A549 (cell line): ENCODE results near the gene MAPKAPK3. TPM values are rescaled to one million over a fixed set of nuclear protein-coding genes. Genes with fewer than 3 reads are reported as not detected.

ENCODE experiments used
- ATAC-seq, 2 experiments: fragments of 200-7000 bp in 1 of 2; fragments of >200 bp in 1 of 2; cut with Nextera tagmentation in 1 of 2; cut with Tn5 transposase in 1 of 2; 3 replicates each; pipeline versions ENCODE4 v1.8.0 to v1.9.1; 2018 to 2020; ENCODE audit warnings: mild to moderate bottlenecking in 1 of 2, moderate library complexity in 1 of 2
- CTCF ChIA-PET: fragments of 300-600 bp; sonication (Branson Sonifier 250); formaldehyde crosslinking; extraction: SDS; loops from one replicate; lab custom pipeline; 2021; ENCODE audit warnings: antibody characterized with exemption, inconsistent platforms; lab: Yijun Ruan, JAX
- POLR2A ChIA-PET: fragments of 350-600 bp; formaldehyde crosslinking; extraction: SDS; loops from one replicate; lab custom pipeline; 2021; ENCODE audit warnings: antibody characterized with exemption, inconsistent platforms; lab: Yijun Ruan, JAX
- DNase-seq, 2 experiments: peaks; one replicate each; pipeline versions ENCODE4 v3.0.0 to v3.0.0-alpha.2; 2011 to 2016; ENCODE audit warnings: low read depth in 1 of 2, low spot score in 1 of 2
- FAIRE-seq: peaks from 2 replicates; lab custom pipeline; 2011; peaks lifted over from hg19 to GRCh38; lab: Jason Lieb, UNC
- H3K27ac ChIP-seq, 2 experiments: fragments of >200 bp; sonication (Bioruptor Twin); formaldehyde crosslinking; 3 replicates each; pipeline ENCODE4 v1.5.1; 2016 to 2017
- H3K4me1 ChIP-seq: fragments of >200 bp; sonication (Bioruptor Twin); formaldehyde crosslinking; 3 replicates; pipeline ENCODE4 v1.6.1; 2016
- H3K4me2 ChIP-seq: fragments of >200 bp; sonication (Bioruptor Twin); formaldehyde crosslinking; 3 replicates; pipeline ENCODE4 v1.6.1; 2016
- H3K4me3 ChIP-seq: fragments of >200 bp; sonication (Bioruptor Twin); formaldehyde crosslinking; 3 replicates; pipeline ENCODE4 v1.5.1; 2016
- H3K9me3 ChIP-seq: fragments of >200 bp; sonication (Bioruptor Twin); formaldehyde crosslinking; 3 replicates; pipeline ENCODE4 v1.6.1; 2016
- ATOH8 ChIP-seq: fragments of 250-450 bp; sonication (Bioruptor Pico); IDR thresholded peaks from 2 replicates; pipeline ENCODE4 v1.5.0; 2020; ENCODE audit warnings: low read depth, mild to moderate bottlenecking, moderate library complexity
- CBX2 ChIP-seq: fragments of 200-600 bp; sonication (generic); IDR thresholded peaks from 2 replicates; pipeline ENCODE4 v1.6.1; 2016; ENCODE audit warnings: low read depth, mild to moderate bottlenecking, borderline replicate concordance
- CBX8 ChIP-seq: fragments of 200-600 bp; sonication (generic); IDR thresholded peaks from 2 replicates; pipeline ENCODE4 v1.6.1; 2016
- CEBPB ChIP-seq, 2 experiments: fragments of >200 bp in 1 of 2; sonication (Bioruptor Twin) in 1 of 2; formaldehyde crosslinking in 1 of 2; IDR thresholded peaks; 2 replicates each; pipeline ENCODE4 v1.6.1; 2012 to 2016
- EHF ChIP-seq: fragments of 250-450 bp; sonication (Bioruptor Pico); IDR thresholded peaks from 2 replicates; pipeline ENCODE4 v1.5.0; 2020; ENCODE audit warnings: mild to moderate bottlenecking
- ELK1 ChIP-seq: fragments of 150-350 bp; IDR thresholded peaks from 2 replicates; pipeline ENCODE4 v1.6.1; 2014; ENCODE audit warnings: low read depth, mild to moderate bottlenecking, low read length
- FOXS1 ChIP-seq: fragments of 250-450 bp; sonication (Bioruptor Pico); IDR thresholded peaks from 2 replicates; pipeline ENCODE4 v1.5.0; 2020; ENCODE audit warnings: mild to moderate bottlenecking, moderate library complexity
- HDAC2 ChIP-seq: fragments of 200-600 bp; sonication (generic); IDR thresholded peaks from 2 replicates; pipeline ENCODE4 v1.6.1; 2016
- HES2 ChIP-seq: fragments of >200 bp; sonication (Bioruptor Twin); formaldehyde crosslinking; IDR thresholded peaks from 2 replicates; pipeline ENCODE4 v1.6.1; 2016
- JUN ChIP-seq, 2 experiments: fragments of >200 bp; sonication (Bioruptor Twin); formaldehyde crosslinking; IDR thresholded peaks; 2 replicates in 1 of 2; 3 replicates in 1 of 2; pipeline ENCODE4 v1.6.1; 2016 to 2017
- JUNB ChIP-seq: fragments of >200 bp; sonication (Bioruptor Twin); formaldehyde crosslinking; IDR thresholded peaks from 2 replicates; pipeline ENCODE4 v1.6.1; 2016
- MYC ChIP-seq: IDR thresholded peaks from 2 replicates; pipeline ENCODE4 v1.6.1; 2012; ENCODE audit warnings: mild to moderate bottlenecking, inconsistent platforms, low read length, improper control_type of control experiment, borderline replicate concordance
- NR3C1 ChIP-seq: fragments of >200 bp; sonication (Bioruptor Twin); formaldehyde crosslinking; IDR thresholded peaks from 3 replicates; pipeline ENCODE4 v1.6.1; 2017
- POLR2AphosphoS2 ChIP-seq: conservative IDR thresholded peaks from 2 replicates; pipeline ENCODE4 v1.6.1; 2012; ENCODE audit warnings: low read length, improper control_type of control experiment, inconsistent platforms
- RARB ChIP-seq: fragments of 250-450 bp; sonication (Bioruptor Pico); IDR thresholded peaks from 2 replicates; pipeline ENCODE4 v1.8.0; 2021; ENCODE audit warnings: mild to moderate bottlenecking, moderate library complexity
- REST ChIP-seq: fragments of 200-600 bp; sonication (generic); IDR thresholded peaks from 2 replicates; pipeline ENCODE4 v1.6.1; 2016; ENCODE audit warnings: antibody characterized with exemption, mild to moderate bottlenecking, moderate library complexity
- RFX5 ChIP-seq: fragments of 450-650 bp; IDR thresholded peaks from 2 replicates; pipeline ENCODE4 v1.7.1; 2014; ENCODE audit warnings: antibody characterized with exemption, mild to moderate bottlenecking, moderate library complexity
- TFCP2L1 ChIP-seq: fragments of 250-450 bp; sonication (Bioruptor Pico); IDR thresholded peaks from 2 replicates; pipeline ENCODE4 v1.5.0; 2021; ENCODE audit warnings: mild to moderate bottlenecking
- ZFP36 ChIP-seq: fragments of 450-650 bp; IDR thresholded peaks from 2 replicates; pipeline ENCODE4 v1.6.1; 2014; ENCODE audit warnings: borderline replicate concordance; ENCODE audit not compliant: partially characterized antibody
- ZNF302 ChIP-seq: fragments of 250-450 bp; sonication (Bioruptor Pico); IDR thresholded peaks from 2 replicates; pipeline ENCODE4 v1.9.0; 2021; ENCODE audit warnings: inconsistent platforms, mild to moderate bottlenecking, moderate library complexity
- WGBS: methylation state at CpG from one replicate; pipeline ENCODE4 v1.1.6; 2017; ENCODE audit errors: missing lambda C conversion rate; 5-methylcytosine and 5-hydroxymethylcytosine counted together
- polyA plus RNA-seq, 4 experiments: library from polyadenylated mRNA; depleted of rRNA in 3 of 4; stranded (reverse); fragments of >200 nt; fragmentation: RNase III in 1 of 4; extraction: RNeasy Plus Mini Kit Qiagen cat#74134 plus additional on column Dnase treatment in 1 of 4; gene quantifications; 2 replicates in 3 of 4; 3 replicates in 1 of 4; pipeline ENCODE4 v1.2.3, GENCODE V29; 2011 to 2017

The MAPKAPK3 gene
- polyA plus RNA-seq, 2 of the 4 experiments (the other 2 are of a cell fraction), result 14.6 to 16.5 TPM

GRCh38 chr3:50628601-50629000, 11.7 kb downstream of the MAPKAPK3 start:
- Histone ChIP-seq H3K27ac (no peak overlapping the region; a peak in 1 of 6 replicates), H3K9me3 (no peaks in the 10 kb centered on the region), H3K4me2 (no peak overlapping the region), H3K4me1 (peaks cover 19% of the 10 kb centered on the region), H3K4me3 (no peak overlapping the region)
- FAIRE-seq (no peak), DNase-seq (no peak), ATAC-seq (no peak)
- WGBS, result 88% methylated on average over 3 of the region's 3 CpGs
- CTCF ChIA-PET, result interaction anchor here (0.6 to 4.1 kb wide), 15 partner anchors 8 to 761 kb away, joined by 3 to 24 read pairs (median 4); partner anchors contain the start of genes DOCK3 and MAPKAPK3
- TF ChIP-seq CBX2, result no peak
- TF ChIP-seq ZFP36, result no peak
- TF ChIP-seq CBX8, result no peak
- no peak for TF ChIP-seq POLR2AphosphoS2
- no peak for TF ChIP-seq REST
- TF ChIP-seq JUN (IDR thresholded peaks at IDR 0.05), result no peak
- no peak for TF ChIP-seq NR3C1
- no peak for TF ChIP-seq FOXS1 (CRISPR knock-in tag)
- POLR2A ChIA-PET, result no interaction called here

GRCh38 chr3:50630394-50630793, 13.4 kb downstream of the MAPKAPK3 start:
- FAIRE-seq (no peak), ATAC-seq (no peak), DNase-seq (no peak)
- Histone ChIP-seq H3K4me1 (peaks cover 14% of the 10 kb centered on the region), H3K9me3 (no peaks in the 10 kb centered on the region), H3K27ac (no peak overlapping the region), H3K4me2 (no peak overlapping the region), H3K4me3 (no peak overlapping the region)
- ChIA-PET POLR2A (no interaction called here), CTCF (interaction anchor here (1.2 to 1.8 kb wide), 4 partner anchors 8 to 742 kb away, joined by 3 to 7 read pairs (median 4); partner anchors contain the start of gene DOCK3)
- TF ChIP-seq CBX2 (no peak), JUNB (no peak), TFCP2L1 (CRISPR knock-in tag) (no peak), HES2 (no peak), POLR2AphosphoS2 (no peak), ZNF302 (CRISPR knock-in tag) (no peak), MYC (no peak), CEBPB (IDR thresholded peaks at IDR 0.05) (no peak), RFX5 (no peak), NR3C1 (no peak), EHF (CRISPR knock-in tag) (no peak), ELK1 (no peak), ATOH8 (no peak), RARB (CRISPR knock-in tag) (no peak), HDAC2 (no peak)
- 78% methylated on average over 5 of the region's 6 CpGs for WGBS
